Smooth muscle cell (in vitro differentiated cells): Measurements from ENCODE around the gene NECTIN1. TPM values are rescaled to one million over a fixed set of nuclear protein-coding genes. Genes with fewer than 3 reads are reported as not detected.

Experiments
- DNase-seq: peaks from one replicate; lab custom pipeline; 2025; ENCODE audit not compliant: unreplicated experiment; lab: John Stamatoyannopoulos, UW
- H2AFZ ChIP-seq: fragments of 200-600 bp; sonication (generic); 2 replicates; pipeline ENCODE4 v1.6.0; 2016; ENCODE audit warnings: antibody characterized with exemption, low read depth, mild to moderate bottlenecking
- H3F3A ChIP-seq: fragments of 200-600 bp; sonication (generic); 2 replicates; pipeline ENCODE4 v1.6.0; 2017; ENCODE audit warnings: antibody characterized with exemption, low read depth
- H3K27ac ChIP-seq: fragments of 200-600 bp; sonication (generic); 2 replicates; pipeline ENCODE4 v1.5.1; 2016; ENCODE audit warnings: low read depth, mild to moderate bottlenecking
- H3K27me3 ChIP-seq: fragments of 200-600 bp; sonication (generic); 2 replicates; pipeline ENCODE4 v1.6.1; 2016; ENCODE audit warnings: low read depth, mild to moderate bottlenecking
- H3K36me3 ChIP-seq: fragments of 200-600 bp; sonication (generic); 2 replicates; pipeline ENCODE4 v1.5.1; 2016; ENCODE audit warnings: low read depth
- H3K4me1 ChIP-seq: fragments of 200-600 bp; sonication (generic); 2 replicates; pipeline ENCODE4 v1.5.1; 2016; ENCODE audit warnings: low read depth
- H3K4me2 ChIP-seq: fragments of 200-600 bp; sonication (generic); 2 replicates; pipeline ENCODE4 v1.6.0; 2016; ENCODE audit warnings: mild to moderate bottlenecking
- H3K4me3 ChIP-seq: fragments of 200-600 bp; sonication (generic); 2 replicates; pipeline ENCODE4 v1.5.1; 2016; ENCODE audit warnings: mild to moderate bottlenecking
- H3K79me2 ChIP-seq: fragments of 200-600 bp; sonication (generic); 2 replicates; pipeline ENCODE4 v1.6.0; 2016; ENCODE audit warnings: low read depth, mild to moderate bottlenecking
- H3K9ac ChIP-seq: fragments of 200-600 bp; sonication (generic); 2 replicates; pipeline ENCODE4 v1.6.0; 2016; ENCODE audit warnings: low read depth
- H3K9me3 ChIP-seq: fragments of 200-600 bp; sonication (generic); replicated peaks from 2 replicates; pipeline ENCODE4 v1.5.1; 2016; ENCODE audit warnings: low read depth
- H4K20me1 ChIP-seq: fragments of 200-600 bp; sonication (generic); 2 replicates; pipeline ENCODE4 v1.6.0; 2016; ENCODE audit warnings: low read depth
- CTCF ChIP-seq: fragments of 200-600 bp; sonication (generic); IDR thresholded peaks from 2 replicates; pipeline ENCODE4 v1.5.1; 2017; ENCODE audit warnings: borderline replicate concordance, mild to moderate bottlenecking, antibody characterized with exemption; ENCODE audit not compliant: insufficient read depth, poor library complexity, severe bottlenecking
- WGBS: methylation state at CpG from one replicate; pipeline ENCODE4 v1.1.7; 2016; ENCODE audit warnings: low lambda C conversion rate; 5-methylcytosine and 5-hydroxymethylcytosine counted together
- polyA plus RNA-seq: library from polyadenylated mRNA; unstranded; fragments of >200 nt; fragmentation: Nextera tagmentation; extraction: Ambion mirVana; gene quantifications from 2 replicates; pipeline ENCODE4 v1.2.1, GENCODE V29; 2016
- total RNA-seq: library from RNA; depleted of rRNA; stranded (reverse); fragments of >200 nt; gene quantifications from 2 replicates; pipeline ENCODE4 v1.2.3, GENCODE V29; 2014

NECTIN1 gene
- total and polyA plus RNA-seq, 2 experiments from 2014 or later: 4.9 to 10.1 TPM

DNA sequence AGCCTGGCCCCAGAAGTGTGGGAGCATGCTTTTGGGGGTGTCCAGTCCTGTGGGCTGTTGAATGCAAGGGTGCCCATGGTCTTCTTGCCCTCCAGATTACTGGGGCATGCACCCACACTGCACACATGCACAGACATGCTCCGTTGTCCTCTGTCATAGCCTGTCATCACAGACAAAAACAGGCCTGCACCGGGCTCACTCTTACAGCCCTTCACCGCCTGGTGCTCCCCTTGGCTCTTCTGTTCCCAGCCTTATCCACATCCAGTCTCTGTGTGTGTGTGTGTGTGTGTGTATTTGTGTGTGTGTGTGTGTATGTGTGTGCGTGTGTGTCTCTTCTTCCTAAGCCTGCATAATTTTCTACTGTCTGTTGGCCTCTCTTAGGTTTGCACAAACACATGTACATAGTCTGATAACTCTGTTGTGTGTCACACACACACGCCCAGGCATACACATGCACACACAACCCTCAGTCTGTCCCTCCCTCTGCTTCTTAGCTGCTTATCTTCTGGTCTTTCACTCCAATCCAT is 23.4 kb upstream of the NECTIN1 start:
- Histone ChIP-seq H2AFZ (no peak overlapping the region), H4K20me1 (no peaks in the 10 kb centered on the region), H3F3A (no peaks in the 10 kb centered on the region), H3K9me3 (no peaks in the 10 kb centered on the region), H3K9ac (no peak overlapping the region), H3K4me3 (no peak overlapping the region), H3K4me2 (peak overlapping the region; percentile 60), H3K4me1 (peaks cover 12% of the 10 kb centered on the region), H3K79me2 (no peaks in the 10 kb centered on the region), H3K36me3 (no peaks in the 10 kb centered on the region), H3K27me3 (no peaks in the 10 kb centered on the region), H3K27ac (peak overlapping the region; percentile 46)
- no peak for TF ChIP-seq CTCF
- 52% methylated on average over 5 of the region's 5 CpGs for WGBS
- DNase-seq: no peak

GRCh38 chr11:119750056-119750455 is 21.1 kb upstream of the NECTIN1 start:
- H3K9ac ChIP-seq: no peak overlapping the region
- no peaks in the 10 kb centered on the region for H3K36me3 ChIP-seq
- no peak for TF ChIP-seq CTCF
- no peak overlapping the region for H3K4me2 ChIP-seq
- H3K27me3 ChIP-seq: no peaks in the 10 kb centered on the region
- H4K20me1 ChIP-seq: no peaks in the 10 kb centered on the region
- no peak overlapping the region for H3K27ac ChIP-seq
- no peak overlapping the region for H3K4me3 ChIP-seq
- H3K4me1 ChIP-seq: peaks cover 8% of the 10 kb centered on the region
- no peak overlapping the region for H2AFZ ChIP-seq
- 86% methylated on average over 8 of the region's 8 CpGs for WGBS
- H3F3A ChIP-seq: no peaks in the 10 kb centered on the region
- DNase-seq: no peak
- no peaks in the 10 kb centered on the region for H3K9me3 ChIP-seq
- no peaks in the 10 kb centered on the region for H3K79me2 ChIP-seq

GRCh38 chr11:119749006-119749565 is 20.1 kb upstream of the NECTIN1 start:
- Histone ChIP-seq H3K4me1 (peaks cover 8% of the 10 kb centered on the region), H3K79me2 (no peaks in the 10 kb centered on the region), H3K36me3 (no peaks in the 10 kb centered on the region), H3K27ac (no peak overlapping the region), H3K9me3 (no peaks in the 10 kb centered on the region), H2AFZ (no peak overlapping the region), H3K4me2 (no peak overlapping the region), H3K9ac (no peak overlapping the region), H3K4me3 (no peak overlapping the region), H4K20me1 (no peaks in the 10 kb centered on the region), H3K27me3 (no peaks in the 10 kb centered on the region), H3F3A (no peaks in the 10 kb centered on the region)
- DNase-seq: no peak
- no peak for TF ChIP-seq CTCF
- 89% methylated on average over 9 of the region's 9 CpGs for WGBS
